Activated CD8-positive, alpha-beta memory T cell treated with anti-CD3 and anti-CD28 coated beads, Interleukin-2, amount 50 U/mL, for 24 hours (primary cell): Measurements from ENCODE around the gene PGS1.
"Not testable (repeated sequence)": the region's sequence is repeated elsewhere in the genome, so short reads cannot be mapped to it uniquely, and the experiment has no call there.

ENCODE experiments used
- DNase-seq: peaks from one replicate; pipeline ENCODE4 v3.0.0-alpha.2; 2020; ENCODE audit errors: extremely low read depth

Gene PGS1

DNA sequence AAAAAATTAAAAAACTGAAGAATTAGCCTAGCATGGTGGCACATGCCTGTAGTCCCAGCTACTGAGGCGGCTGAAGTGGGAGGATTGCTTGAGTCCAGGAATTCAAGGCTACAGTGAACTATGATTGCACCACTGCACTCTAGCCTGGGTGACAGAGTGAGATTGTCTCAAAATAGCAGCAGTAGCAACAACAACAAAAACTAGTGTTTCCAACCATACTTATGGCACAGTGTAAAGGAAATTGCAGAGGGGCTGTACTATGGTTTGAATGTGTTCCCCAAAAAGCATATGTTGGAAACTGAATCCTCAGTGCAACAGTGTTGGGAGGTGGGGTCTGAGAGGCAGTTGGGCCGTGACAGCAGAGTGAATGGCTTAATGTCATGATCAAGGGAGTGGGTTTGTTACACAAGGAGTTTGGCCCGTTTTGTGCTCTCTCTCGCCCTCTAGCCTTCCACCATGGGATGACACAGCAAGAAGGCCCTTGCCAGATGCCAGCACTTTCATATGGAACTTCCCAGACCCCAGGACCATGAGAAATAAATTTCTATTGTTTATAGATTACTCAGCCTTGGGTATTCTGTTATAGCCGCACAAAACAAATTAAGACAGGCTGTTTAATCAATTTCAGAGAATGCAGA, 70.0 kb downstream of the PGS1 start:
- no peak for DNase-seq

DNA sequence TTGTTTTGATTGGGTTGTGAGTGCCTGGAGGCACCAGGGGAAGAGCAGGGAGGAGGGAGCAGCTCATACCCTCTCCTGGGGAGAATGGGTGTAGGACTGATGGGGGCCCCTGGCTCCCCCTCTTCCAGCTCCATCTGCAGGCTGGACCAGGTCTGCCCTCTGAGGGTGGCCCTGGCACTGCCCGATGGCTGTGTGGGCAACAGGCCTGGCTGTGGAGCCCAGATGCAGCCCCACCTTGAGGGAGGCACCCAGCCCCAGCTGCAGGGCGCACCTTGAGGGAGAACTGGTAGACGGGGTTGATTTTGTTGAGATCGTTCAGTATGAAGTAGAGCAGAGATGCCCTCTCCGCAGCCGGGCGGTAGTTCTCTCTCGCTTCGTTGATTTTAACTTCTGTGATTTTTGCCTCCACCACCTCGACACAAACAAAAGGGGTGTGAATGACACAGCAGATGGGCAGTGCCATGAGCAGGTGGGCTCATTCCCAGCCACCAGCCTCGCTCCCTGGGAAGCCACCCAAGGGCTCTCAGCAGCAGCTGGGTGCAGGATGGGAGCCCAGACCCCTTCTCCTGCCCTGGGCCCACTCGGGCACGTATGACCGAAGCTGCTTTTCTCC, 71.6 kb downstream of the PGS1 start:
- DNase-seq: no peak

DNA sequence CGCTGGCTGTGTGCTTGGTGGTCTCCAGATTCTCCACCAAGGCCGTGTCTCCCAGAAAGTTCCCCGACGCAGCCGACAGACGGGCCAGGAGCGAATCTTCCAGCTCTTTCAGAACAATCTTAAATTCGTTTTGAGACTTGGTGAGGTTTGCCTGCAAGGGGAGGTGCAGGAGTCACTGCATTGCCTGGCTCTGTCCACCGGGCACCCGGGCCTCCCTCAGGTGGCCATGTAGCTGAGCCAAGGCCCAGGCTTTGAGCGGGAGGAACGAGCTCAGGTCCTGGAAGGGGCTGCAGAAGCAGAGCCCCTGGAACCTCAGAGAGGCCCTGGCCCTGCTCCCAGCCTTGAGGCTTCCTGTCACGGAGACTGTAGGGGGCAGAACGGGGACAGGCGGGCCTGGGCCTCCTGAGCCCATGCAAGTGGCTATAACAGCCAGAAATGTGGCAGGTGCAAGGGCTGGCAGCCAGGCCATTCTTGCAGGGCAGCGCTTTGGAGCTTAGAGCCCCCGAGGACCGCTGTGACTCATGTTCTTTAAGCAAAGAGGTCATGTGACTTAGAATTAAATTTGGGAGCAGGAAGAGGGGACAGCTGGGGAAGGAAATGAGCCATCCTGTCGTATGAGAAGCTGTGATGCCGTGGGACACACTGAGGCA, 72.4 kb downstream of the PGS1 start:
- DNase-seq: no peak

DNA sequence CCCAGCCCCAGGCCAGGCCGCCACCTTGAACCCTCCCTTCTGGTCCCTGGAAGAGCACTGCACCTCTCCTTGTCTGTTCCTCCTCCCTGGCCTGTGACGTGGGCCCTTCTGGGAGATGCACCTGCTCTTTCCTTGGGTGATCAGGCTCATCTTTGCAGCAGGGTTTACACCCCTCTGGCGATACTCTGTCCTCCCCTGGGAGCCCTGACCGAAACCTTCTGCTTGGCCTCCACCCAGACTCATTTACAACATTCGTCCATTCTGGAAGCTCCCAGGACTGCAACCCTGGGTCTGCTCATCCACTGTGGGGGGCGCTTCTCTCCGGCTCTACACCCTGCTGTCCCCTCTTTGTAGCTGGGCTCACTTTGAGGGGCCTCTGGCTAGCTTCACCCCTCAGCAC, 73.3 kb downstream of the PGS1 start:
- DNase-seq: no peak

DNA sequence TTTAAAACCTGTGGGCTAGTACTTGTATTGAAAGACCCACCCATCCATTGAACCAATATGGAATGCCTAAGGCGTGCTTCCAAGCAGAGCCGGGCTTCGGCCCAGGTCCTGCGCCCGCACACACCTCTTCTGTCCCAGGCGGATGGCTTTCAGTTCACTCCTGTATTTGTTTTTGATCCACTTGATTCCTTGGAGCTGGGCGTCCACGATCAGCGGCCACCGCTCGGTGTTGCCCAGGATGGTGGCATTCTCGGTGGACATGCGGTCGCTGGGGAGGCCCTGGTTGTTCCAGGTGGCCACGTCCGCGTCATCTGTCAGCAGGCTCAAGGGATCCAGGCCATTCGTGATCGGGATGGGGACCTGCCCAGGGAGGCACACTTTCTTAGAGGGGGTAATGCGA, 75.9 kb downstream of the PGS1 start:
- no peak for DNase-seq

DNA sequence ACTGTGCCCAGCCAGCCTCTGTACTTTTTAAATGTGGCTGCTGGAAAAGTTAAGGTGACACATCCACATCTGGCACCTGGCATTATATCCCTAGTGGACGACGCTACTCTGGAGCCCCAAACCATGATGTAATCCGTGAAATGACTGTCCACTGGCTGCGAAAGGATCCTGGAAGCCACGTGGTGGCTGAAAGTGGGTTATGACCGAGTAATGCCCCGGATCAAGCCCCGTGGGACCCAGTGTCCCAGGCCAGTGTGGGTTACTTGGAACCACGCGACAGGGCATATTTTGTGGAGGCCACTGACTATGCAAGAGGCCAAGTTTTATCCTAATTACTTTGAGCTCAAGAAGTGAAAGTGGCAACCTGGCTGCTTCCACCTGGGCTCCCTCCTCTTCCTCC, 79.6 kb downstream of the PGS1 start:
- no peak for DNase-seq

DNA sequence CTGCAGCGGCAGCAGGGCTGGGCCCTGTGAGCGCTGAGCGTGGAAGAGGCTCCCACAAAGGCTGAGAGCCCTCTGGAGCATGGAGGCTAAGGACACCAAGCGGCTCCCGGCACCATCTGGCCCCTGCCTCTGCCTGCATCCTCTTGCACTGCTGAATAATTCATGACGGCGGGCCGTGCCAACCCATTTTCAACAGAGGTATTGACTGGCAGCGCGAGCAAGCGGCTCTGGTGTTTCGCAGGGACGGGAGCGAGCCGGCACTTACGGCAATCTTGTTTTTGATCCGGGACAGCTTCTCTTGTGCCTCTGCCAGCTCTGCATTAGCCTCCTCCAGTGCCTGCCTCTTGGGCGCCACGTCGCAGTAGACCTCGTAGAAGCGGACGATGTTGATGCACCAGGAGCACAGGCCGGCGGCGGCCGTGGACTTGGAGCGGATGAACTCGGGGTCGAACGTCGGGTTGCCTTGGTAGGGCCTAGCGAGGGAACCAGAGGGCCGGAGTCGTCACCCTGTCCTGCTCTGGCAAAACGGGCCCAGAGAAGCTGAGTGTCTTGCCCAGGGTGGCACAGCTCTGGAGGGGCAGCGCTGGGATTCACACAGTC, 80.4 kb downstream of the PGS1 start:
- DNase-seq: no peak

DNA sequence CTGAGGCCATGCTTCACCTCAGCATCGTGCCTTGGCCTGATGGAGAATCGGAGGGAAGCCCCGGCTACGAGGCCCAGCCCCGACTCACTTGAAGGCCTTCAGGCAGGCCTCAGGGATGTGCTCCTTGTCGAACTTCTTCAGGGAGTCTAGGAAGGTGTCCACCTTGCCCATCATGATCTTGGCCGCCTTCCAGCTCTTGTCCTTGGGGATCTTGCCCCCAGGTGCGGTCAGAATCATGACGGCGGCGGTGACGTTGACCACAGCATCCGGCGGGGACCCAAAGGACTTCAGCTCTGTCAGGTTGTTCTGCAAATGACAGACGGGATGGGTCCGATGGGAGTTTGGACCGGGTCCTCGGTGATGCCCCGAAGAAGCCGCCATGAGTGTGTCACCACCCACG, 81.2 kb downstream of the PGS1 start:
- no peak for DNase-seq

DNA sequence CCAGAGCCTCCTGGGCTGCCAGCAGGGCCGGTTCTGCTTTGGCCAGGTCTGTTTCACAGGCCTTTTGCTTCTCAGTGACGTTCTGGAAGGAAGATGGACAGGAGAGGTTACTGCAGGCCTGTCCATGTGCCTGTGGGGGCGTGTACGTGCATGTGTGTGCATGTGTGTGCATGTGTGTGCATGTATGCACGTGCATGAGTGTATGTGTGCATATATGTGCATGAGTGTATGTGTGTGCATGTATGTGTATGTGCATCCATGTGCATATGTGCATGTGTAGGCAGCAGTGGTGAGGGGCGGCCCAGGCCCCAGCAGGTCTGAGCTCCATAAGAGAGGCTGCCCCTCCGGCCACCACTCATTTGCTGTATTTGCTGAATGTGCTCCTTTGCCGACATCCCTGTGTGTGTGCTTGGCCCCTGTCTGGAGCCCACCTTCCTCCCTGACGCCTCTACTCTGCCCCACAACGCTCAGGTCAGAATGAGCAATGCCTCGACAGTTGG, 81.8 kb downstream of the PGS1 start:
- DNase-seq: no peak

DNA sequence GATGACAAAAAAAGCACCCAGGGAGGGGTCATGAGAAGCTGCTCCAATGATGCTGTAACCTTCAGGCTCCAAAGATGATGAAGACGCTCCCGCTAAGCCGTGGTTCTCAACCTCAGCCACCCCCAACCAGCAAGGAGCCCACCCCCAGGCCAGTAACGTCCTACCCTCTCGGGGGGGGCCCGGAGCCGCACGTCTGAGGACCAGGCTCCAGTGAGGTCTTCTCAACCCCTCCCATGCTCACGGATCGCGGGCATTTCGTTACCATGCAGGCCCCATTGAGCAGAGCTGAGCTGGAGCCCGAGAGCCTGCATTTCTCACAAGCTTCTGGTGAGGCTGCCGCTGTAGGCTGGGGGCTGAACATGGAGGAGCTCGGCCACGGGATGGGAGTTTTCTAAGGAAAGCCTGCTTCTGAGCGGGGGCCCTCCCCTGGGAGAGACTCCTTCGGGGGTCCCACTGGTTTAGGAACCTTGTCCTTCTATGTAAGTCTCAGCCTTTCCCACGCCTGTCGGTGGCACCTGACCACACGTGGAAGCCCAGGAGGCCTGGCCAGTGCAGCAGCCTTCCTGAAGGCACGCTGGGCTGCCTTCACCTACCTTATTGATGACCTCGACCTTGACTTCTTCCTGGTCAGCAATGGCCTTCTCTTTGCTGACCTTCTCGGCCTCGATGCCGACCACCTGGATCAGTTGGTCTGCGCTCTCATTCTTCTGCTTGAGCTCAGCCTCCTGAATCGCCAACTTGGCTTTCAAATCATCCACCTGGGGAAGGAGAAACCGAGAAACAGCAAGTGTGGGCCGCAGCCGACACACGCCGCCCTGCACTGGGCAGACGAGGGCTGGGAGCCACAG, 82.7 kb downstream of the PGS1 start:
- no peak for DNase-seq

DNA sequence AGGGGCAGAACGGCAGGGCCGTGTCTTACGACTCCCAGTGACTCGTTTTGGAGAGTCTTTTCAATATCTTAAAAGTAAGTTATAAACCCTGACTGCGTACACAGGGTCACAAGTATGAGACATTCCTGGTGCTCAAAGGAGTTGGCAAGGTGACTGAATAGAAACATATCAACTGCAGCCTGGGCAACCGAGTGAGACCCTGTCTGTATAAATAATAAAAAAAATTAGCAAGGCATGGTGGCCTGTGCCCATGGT, 83.3 kb downstream of the PGS1 start:
- no peak for DNase-seq

DNA sequence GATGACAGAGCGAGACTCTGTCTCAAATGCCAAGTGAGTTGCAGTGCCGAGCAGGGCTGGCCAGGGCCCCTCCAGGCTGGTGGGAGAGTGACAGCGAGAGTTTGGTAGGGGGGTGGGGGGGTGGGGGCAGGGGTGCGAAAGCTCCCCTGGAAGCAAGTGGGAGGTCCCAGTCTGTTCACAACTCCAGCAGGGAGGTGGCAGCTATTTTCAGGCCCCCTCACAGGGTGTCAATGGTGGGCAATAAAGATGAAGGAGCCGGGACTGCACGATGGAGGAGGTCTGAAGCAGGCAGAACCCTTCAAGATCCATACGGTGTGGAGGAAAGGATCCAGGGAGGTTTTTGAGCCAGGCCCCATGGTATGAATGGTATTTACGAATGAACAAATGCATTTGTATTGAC, 83.7 kb downstream of the PGS1 start:
- DNase-seq: no peak

DNA sequence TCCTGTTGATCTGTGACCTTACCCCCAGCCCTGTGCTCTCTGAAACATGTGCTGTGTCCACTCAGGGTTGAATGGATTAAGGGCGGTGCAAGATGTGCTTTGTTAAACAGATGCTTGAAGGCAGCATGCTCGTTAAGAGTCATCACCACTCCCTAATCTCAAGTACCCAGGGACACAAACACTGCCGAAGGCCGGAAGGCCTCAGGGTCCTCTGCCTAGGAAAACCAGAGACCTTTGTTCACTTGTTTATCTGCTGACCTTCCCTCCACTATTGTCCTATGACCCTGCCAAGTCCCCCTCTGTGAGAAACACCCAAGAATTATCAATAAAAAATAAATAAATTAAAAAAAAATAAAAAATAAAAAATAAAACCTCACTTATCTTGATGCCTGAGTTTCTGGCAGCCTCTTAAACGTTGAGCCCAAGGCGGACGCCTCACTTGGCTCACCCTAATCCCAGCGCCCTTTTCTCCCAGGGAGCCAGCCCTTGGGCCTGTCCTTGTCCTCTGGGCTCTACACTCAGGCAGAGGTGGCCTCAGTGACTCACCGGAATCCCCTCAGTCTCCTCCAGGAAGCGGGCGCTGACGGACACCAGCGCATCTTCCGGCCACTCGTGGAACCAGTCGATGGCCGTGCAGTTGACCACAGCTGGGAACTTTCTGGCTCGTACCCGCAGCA, 87.8 kb downstream of the PGS1 start:
- not testable (repeated sequence) for DNase-seq

DNA sequence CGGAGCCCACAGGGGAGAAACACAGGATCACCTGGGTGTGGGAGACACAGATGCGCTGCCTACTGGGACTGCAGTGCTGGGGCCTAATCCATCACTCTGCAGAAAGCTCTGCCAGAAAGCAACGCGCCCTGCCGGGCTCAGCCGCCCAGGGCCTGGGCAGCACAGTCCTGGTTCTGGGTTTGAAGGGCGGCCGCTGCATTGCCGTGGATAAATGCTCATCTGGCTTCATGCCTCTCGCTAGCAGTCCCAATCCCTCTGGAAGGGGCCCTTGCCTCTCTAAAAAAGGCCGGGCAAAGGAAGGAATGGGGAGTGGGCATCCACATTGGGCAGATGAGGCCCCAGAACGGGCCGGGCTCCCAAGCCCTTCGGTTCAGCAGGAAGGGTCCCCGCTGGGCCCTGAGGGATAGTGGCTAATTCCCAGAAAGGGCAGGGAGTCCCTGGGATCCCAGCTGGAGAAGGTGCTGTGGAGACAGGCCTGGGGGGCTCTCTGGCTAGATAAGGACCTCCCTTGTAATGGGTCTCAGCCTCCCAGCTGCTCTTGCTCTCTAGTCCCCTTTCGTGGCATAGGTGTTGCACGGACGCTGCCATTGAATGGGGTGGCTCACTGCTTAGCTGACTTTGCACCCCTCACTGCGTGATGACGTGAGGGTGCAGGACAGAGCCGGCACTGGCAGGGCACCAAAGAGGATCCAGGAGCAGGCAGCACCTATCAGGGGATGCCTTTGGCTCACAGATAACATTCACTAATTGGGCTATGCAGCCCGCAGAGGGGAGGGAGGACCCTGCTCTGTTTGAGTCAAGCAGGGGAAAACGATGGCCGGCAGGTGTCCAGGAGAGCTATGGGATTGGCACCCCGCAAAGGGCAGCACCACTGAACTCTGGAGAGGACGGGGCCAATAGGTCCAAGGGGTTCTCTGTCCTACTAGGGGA, 88.6 kb downstream of the PGS1 start:
- DNase-seq: no peak

DNA sequence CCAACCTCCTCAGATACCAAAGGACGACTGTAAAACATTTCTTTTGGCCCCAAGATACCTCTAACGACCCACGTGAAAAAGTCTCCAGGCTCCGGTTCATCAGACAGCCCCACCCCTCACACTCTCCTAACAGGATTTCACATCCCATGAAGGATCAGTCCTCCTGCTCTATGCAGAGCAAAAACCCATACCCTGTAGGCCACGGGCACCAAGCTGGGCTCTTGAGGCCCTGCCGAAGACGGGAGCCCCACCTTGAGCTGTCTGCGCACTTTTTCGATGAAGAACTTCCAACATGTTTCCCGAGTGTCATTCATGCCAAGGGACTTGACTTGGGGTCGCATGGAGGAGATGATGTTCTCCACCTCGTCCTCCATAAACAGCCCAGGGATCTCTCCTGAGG, 89.9 kb downstream of the PGS1 start:
- no peak for DNase-seq

DNA sequence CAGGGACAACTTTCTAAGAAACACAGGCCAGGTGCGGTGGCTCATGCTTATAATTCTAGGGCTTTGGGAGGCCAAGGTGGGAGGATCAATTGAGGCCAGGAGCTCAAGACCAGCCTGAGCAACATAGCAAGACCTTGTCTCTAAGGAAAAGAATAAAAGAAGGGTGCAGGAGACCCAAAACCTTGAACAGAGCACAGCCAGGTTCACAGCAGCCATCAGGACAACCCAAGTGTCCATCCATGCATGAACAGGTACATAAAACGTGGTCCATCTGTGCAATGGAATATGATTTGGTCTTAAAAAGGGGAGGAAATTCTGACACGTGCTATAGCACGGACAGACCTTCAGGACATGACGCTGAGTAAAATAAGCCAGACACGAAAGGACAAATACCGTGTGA, 91.0 kb downstream of the PGS1 start:
- no peak for DNase-seq

DNA sequence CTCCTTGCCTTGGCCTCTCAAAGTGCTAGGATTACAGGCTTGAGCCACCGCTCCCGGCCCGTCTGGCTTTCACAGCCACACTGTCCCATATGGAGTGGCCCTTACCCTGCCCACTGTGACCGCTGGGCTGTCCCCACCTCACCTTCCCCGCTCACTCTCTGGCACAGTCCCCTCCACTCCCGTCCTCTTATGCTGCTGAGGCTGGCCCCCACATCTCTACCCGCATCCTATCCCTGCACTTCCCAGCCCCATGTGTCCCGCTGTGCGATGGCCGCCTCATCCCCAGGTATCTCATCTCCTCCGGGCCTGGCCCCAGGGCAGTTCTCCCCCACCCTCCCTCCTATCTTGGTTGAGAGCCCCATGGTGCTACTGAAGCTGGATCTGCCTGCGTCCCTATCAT, 93.2 kb downstream of the PGS1 start:
- DNase-seq: no peak

DNA sequence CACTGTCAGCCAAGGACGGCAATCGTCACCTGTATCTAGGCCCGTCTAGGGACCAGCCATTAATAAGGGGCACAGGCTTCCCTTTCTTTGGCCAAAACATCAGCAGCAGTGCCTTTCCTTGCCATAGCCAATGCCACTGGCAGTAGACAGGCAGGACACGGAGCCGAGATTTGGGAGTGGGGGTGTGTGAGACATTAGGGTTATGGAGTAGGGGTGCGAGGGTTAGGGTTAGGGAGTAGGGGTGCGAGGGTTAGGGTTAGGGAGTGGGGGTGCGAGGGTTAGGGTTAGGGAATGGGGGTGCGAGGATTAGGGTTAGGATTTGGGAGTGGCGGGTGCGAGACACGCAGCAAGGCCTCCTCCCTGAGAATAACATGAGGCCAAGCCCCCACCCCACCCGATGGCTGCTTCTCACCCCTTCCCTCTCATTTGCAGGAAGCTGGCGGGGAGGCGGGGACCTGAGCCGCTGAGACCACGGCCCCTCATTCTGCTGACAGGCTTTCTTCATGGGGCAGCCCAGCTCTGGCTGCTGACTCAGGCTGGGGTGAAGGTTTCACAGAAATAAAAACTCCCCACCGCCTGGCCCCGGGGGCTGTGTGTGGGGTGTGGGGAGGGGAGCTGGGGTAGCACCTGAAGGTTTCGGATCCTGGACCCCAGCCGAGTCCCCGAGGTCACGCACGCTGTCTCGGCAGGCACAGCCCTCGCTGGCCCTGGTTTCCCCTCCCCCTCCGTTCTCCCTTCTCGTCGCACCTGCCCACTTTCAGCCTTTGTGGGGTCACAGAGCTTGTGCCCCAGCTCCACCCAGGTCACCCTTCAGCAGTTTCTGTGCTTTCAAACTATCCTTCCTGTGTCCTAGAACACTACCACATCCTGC, 93.8 kb downstream of the PGS1 start:
- no peak for DNase-seq

DNA sequence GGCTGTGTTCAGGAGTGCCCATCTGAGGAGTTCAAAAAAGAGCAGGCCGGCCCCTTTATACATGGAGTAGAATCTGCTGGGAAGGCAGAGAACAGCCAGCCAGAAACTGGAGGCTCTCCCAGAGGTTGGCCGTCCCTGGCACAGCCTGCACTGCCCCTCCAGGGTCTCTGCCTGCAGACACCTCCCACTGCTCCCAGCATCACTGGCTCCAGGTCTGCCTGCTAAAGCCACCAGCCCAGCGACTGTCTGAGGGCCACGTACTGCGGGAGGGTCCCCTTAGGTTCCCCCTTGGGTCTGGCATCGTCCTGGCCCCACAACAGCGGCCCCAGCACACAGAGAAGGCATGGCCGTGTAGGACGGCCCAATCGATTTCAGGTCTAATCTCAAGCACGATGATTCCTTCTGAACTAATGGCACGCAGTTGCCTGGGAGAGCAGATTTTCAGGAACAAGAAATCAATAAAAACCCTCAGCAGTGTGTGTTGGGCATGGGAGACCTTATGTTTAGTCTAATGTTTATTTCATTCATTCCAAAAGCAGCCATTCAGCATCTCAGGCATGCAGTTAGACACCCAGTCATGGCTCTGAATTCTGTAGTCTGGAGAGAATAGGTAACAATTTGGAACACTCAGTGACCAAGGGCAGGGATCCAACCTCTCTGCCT, 95.6 kb downstream of the PGS1 start:
- DNase-seq: no peak
